Esophagus squamous epithelium (tissue), 5 donors: Measurements from ENCODE around the gene CCN5. TPM values are rescaled to one million over a fixed set of nuclear protein-coding genes. Genes with fewer than 3 reads are reported as not detected.
A peak's percentile ranks its signal among the peaks of the same experiment; 100 is the strongest.
"Not testable (repeated sequence)": the region's sequence is repeated elsewhere in the genome, so short reads cannot be mapped to it uniquely, and the experiment has no call there.

ENCODE experiments used
- DNase-seq: peaks from one replicate; lab custom pipeline; 2025; lab: John Stamatoyannopoulos, UW
- H3K27ac ChIP-seq, 4 donors: fragments of 200-600 bp; sonication (generic); one replicate each; pipeline ENCODE4 v1.5.1; 2016 to 2019; ENCODE audit warnings: mild to moderate bottlenecking in 1 of 4
- H3K27me3 ChIP-seq, 4 donors: fragments of 200-600 bp; sonication (generic); 1 replicate in 3 of 4; 2 replicates in 1 of 4; pipeline versions ENCODE4 v1.5.1 to v1.6.0; 2017 to 2021; ENCODE audit warnings: antibody characterized with exemption in 1 of 4
- H3K36me3 ChIP-seq, 3 donors: fragments of 200-600 bp; sonication (generic); one replicate each; pipeline ENCODE4 v1.5.1; 2016 to 2019
- H3K4me1 ChIP-seq, 3 donors: fragments of 200-600 bp; sonication (generic); one replicate each; pipeline ENCODE4 v1.5.1; 2017 to 2019
- H3K4me3 ChIP-seq, 4 donors: fragments of 200-600 bp; sonication (generic); 1 replicate in 3 of 4; 2 replicates in 1 of 4; pipeline ENCODE4 v1.5.1; 2016 to 2019; ENCODE audit warnings: mild to moderate bottlenecking in 2 of 4, moderate library complexity in 1 of 4
- H3K9me3 ChIP-seq, 3 donors: fragments of 200-600 bp; sonication (generic); one replicate each; pipeline ENCODE4 v1.5.1; 2016 to 2019
- CTCF ChIP-seq, 6 experiments: fragments of 450-650 bp in 4 of 6; fragments of 200-600 bp in 2 of 6; sonication (generic) in 2 of 6; IDR thresholded peaks; one replicate each; pipeline ENCODE4 v1.5.1; 2016 to 2019; ENCODE audit warnings: antibody characterized with exemption in 6 of 6, mild to moderate bottlenecking in 4 of 6, moderate library complexity in 4 of 6
- POLR2A ChIP-seq, 4 donors: fragments of 450-650 bp; IDR thresholded peaks; one replicate each; pipeline ENCODE4 v1.6.1; 2017; ENCODE audit warnings: antibody characterized with exemption in 4 of 4, mild to moderate bottlenecking in 4 of 4, moderate library complexity in 3 of 4
- WGBS, 2 donors: methylation state at CpG; one replicate each; pipeline ENCODE4 v1.1.5; 2018; 5-methylcytosine and 5-hydroxymethylcytosine counted together
- intact Hi-C: fragments of 100-400 bp; cut with DNase I; formaldehyde crosslinking; loops from one replicate; pipeline ENCODE4 v1.15.0; 2022
- total RNA-seq, 4 donors: library from RNA; depleted of rRNA; stranded (reverse); fragments of >200 nt; gene quantifications; one replicate each; pipeline ENCODE4 v1.1.0, GENCODE V29; 2016
- donor health status: DM: yes; HTN: yes; CAD: no.

Gene CCN5
- total RNA-seq, 4 donors from 2014 or later = 6.7 to 83.9 (median 31.0) TPM

GRCh38 chr20:44695674-44696300 lies 19.4 kb upstream of the CCN5 start:
- no peak for TF ChIP-seq POLR2A (IDR thresholded peaks at IDR 0.05)
- no peak for TF ChIP-seq CTCF (IDR thresholded peaks at IDR 0.05)
- intact Hi-C loops = no loop called here
- peak overlapping the region; percentile 42 to 91 (median 82) for H3K27ac ChIP-seq
- H3K4me1 ChIP-seq = peaks cover 0 to 58% (median 32%) of the 10 kb centered on the region in 3 donors
- H3K9me3 ChIP-seq = no peaks in the 10 kb centered on the region
- no peaks in the 10 kb centered on the region for H3K27me3 ChIP-seq
- H3K36me3 ChIP-seq = no peaks in the 10 kb centered on the region
- DNase-seq = no peak
- no peak overlapping the region for H3K4me3 ChIP-seq

GRCh38 chr20:44696315-44696714 lies 18.9 kb upstream of the CCN5 start:
- H3K27me3 ChIP-seq = no peaks in the 10 kb centered on the region
- WGBS, 2 donors = 74% methylated on average over 2 of the region's 3 CpGs; no CpG with 5 or more reads in 1 of the 2 donors
- intact Hi-C loops = no loop called here
- no peak for DNase-seq
- peaks cover 0 to 58% (median 31%) of the 10 kb centered on the region in 3 donors for H3K4me1 ChIP-seq
- TF ChIP-seq POLR2A (IDR thresholded peaks at IDR 0.05) = no peak
- no peak for TF ChIP-seq CTCF (IDR thresholded peaks at IDR 0.05)
- no peaks in the 10 kb centered on the region for H3K9me3 ChIP-seq
- no peak overlapping the region for H3K4me3 ChIP-seq
- H3K27ac ChIP-seq = peak overlapping the region; percentile 42 to 91 (median 82)
- H3K36me3 ChIP-seq = no peaks in the 10 kb centered on the region

GRCh38 chr20:44697041-44697440 lies 18.1 kb upstream of the CCN5 start:
- peaks cover 0 to 59% (median 33%) of the 10 kb centered on the region in 3 donors for H3K4me1 ChIP-seq
- H3K27me3 ChIP-seq, intact Hi-C loops, H3K4me3 ChIP-seq, H3K9me3 ChIP-seq, H3K36me3 ChIP-seq, DNase-seq: not testable (repeated sequence)
- peak overlapping the region; percentile 42 to 91 (median 82) for H3K27ac ChIP-seq
- 86 to 89% methylated on average over 5 of the region's 5 CpGs for WGBS, 2 donors

- H3K4me3 ChIP-seq = no peak overlapping the region
- DNase-seq = no peak
- no peaks in the 10 kb centered on the region for H3K9me3 ChIP-seq
- H3K4me1 ChIP-seq = peaks cover 6 to 62% (median 36%) of the 10 kb centered on the region in 3 donors
- TF ChIP-seq POLR2A (IDR thresholded peaks at IDR 0.05) = no peak
- no peak for TF ChIP-seq CTCF (IDR thresholded peaks at IDR 0.05)
- H3K27me3 ChIP-seq = no peaks in the 10 kb centered on the region
- intact Hi-C loops = no loop called here
- WGBS, 2 donors = 54% methylated on average over 3 of the region's 3 CpGs; no CpG with 5 or more reads in 1 of the 2 donors
- no peaks in the 10 kb centered on the region for H3K36me3 ChIP-seq
- peak overlapping the region in 3 of 4 donors; percentile 32 to 50 (median 33) for H3K27ac ChIP-seq
Observed at GRCh38 chr20:44698351-44698750, 16.8 kb upstream of the CCN5 start.

- Histone ChIP-seq H3K27ac (peak overlapping the region in 3 of 4 donors; percentile 5 to 87 (median 86)), H3K36me3 (no peaks in the 10 kb centered on the region), H3K9me3 (no peaks in the 10 kb centered on the region), H3K27me3 (no peaks in the 10 kb centered on the region), H3K4me1 (peaks cover 6 to 55% (median 39%) of the 10 kb centered on the region in 3 donors), H3K4me3 (no peak overlapping the region)
- intact Hi-C loops = no loop called here
- 83 to 95% methylated on average over 9 of the region's 11 CpGs for WGBS, 2 donors
- no peak for DNase-seq
- TF ChIP-seq POLR2A (IDR thresholded peaks at IDR 0.05) = no peak
- no peak for TF ChIP-seq CTCF (IDR thresholded peaks at IDR 0.05)
Observed at GRCh38 chr20:44700306-44700705, 14.9 kb upstream of the CCN5 start.
